Smooth muscle cell (in vitro differentiated cells): ENCODE measurements around the gene CCL22. TPM values are rescaled to one million over a fixed set of nuclear protein-coding genes. Genes with fewer than 3 reads are reported as not detected.

Experiments
- DNase-seq: peaks from one replicate; lab custom pipeline; 2025; ENCODE audit not compliant: unreplicated experiment; lab: John Stamatoyannopoulos, UW
- H2AFZ ChIP-seq: fragments of 200-600 bp; sonication (generic); 2 replicates; pipeline ENCODE4 v1.6.0; 2016; ENCODE audit warnings: antibody characterized with exemption, low read depth, mild to moderate bottlenecking
- H3F3A ChIP-seq: fragments of 200-600 bp; sonication (generic); 2 replicates; pipeline ENCODE4 v1.6.0; 2017; ENCODE audit warnings: antibody characterized with exemption, low read depth
- H3K27ac ChIP-seq: fragments of 200-600 bp; sonication (generic); 2 replicates; pipeline ENCODE4 v1.5.1; 2016; ENCODE audit warnings: low read depth, mild to moderate bottlenecking
- H3K27me3 ChIP-seq: fragments of 200-600 bp; sonication (generic); 2 replicates; pipeline ENCODE4 v1.6.1; 2016; ENCODE audit warnings: low read depth, mild to moderate bottlenecking
- H3K36me3 ChIP-seq: fragments of 200-600 bp; sonication (generic); 2 replicates; pipeline ENCODE4 v1.5.1; 2016; ENCODE audit warnings: low read depth
- H3K4me1 ChIP-seq: fragments of 200-600 bp; sonication (generic); 2 replicates; pipeline ENCODE4 v1.5.1; 2016; ENCODE audit warnings: low read depth
- H3K4me2 ChIP-seq: fragments of 200-600 bp; sonication (generic); 2 replicates; pipeline ENCODE4 v1.6.0; 2016; ENCODE audit warnings: mild to moderate bottlenecking
- H3K4me3 ChIP-seq: fragments of 200-600 bp; sonication (generic); 2 replicates; pipeline ENCODE4 v1.5.1; 2016; ENCODE audit warnings: mild to moderate bottlenecking
- H3K79me2 ChIP-seq: fragments of 200-600 bp; sonication (generic); 2 replicates; pipeline ENCODE4 v1.6.0; 2016; ENCODE audit warnings: low read depth, mild to moderate bottlenecking
- H3K9ac ChIP-seq: fragments of 200-600 bp; sonication (generic); 2 replicates; pipeline ENCODE4 v1.6.0; 2016; ENCODE audit warnings: low read depth
- H3K9me3 ChIP-seq: fragments of 200-600 bp; sonication (generic); replicated peaks from 2 replicates; pipeline ENCODE4 v1.5.1; 2016; ENCODE audit warnings: low read depth
- H4K20me1 ChIP-seq: fragments of 200-600 bp; sonication (generic); 2 replicates; pipeline ENCODE4 v1.6.0; 2016; ENCODE audit warnings: low read depth
- WGBS: methylation state at CpG from one replicate; pipeline ENCODE4 v1.1.7; 2016; ENCODE audit warnings: low lambda C conversion rate; 5-methylcytosine and 5-hydroxymethylcytosine counted together
- polyA plus RNA-seq: library from polyadenylated mRNA; unstranded; fragments of >200 nt; fragmentation: Nextera tagmentation; extraction: Ambion mirVana; gene quantifications from 2 replicates; pipeline ENCODE4 v1.2.1, GENCODE V29; 2016
- total RNA-seq: library from RNA; depleted of rRNA; stranded (reverse); fragments of >200 nt; gene quantifications from 2 replicates; pipeline ENCODE4 v1.2.3, GENCODE V29; 2014
- TF ChIP-seq, protein P1 (sequence below): fragments of 200-600 bp; sonication (generic); IDR thresholded peaks from 2 replicates; pipeline ENCODE4 v1.5.1; 2017; ENCODE audit warnings: borderline replicate concordance, mild to moderate bottlenecking, antibody characterized with exemption; ENCODE audit not compliant: insufficient read depth, poor library complexity, severe bottlenecking

CCL22 gene
- total and polyA plus RNA-seq, 2 experiments from 2014 or later: not detected

DNA sequence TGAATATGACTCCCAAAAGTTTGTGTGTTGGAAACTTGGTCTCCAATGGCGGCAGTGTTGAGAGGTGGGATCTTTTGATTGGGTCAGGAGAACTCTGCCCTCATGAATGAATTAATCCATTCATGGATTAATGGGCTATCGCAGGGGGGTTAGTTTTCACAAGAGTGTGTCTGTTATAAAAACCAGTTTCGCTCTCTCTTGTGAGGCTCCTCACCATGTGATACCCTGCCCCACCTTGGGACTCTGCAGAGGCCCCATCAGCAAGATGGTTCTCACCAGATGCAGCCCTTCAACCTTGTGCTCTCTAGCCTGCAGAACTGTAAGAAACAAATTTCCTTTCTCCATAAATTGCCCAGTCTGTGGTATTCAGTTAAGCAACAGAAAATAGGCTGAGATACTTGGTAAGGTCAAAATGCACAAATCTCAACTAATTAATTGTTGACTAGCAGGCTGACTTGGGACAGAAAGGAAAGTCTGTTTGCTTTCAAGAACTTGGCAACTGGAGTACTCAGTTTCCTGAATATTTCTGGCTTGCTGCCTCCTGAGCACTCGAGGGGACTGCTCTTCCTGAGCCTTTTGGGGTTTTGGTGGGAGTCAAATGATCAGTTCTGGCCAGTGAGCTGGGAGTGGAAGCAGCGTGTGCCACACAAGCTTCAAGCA, 32.2 kb downstream of the CCL22 start:
- no peak for DNase-seq
- H3K4me1 ChIP-seq: no peaks in the 10 kb centered on the region
- no peaks in the 10 kb centered on the region for H3K27me3 ChIP-seq
- H3K9me3 ChIP-seq: no peaks in the 10 kb centered on the region
- no peak overlapping the region for H3K4me3 ChIP-seq
- H3K9ac ChIP-seq: no peak overlapping the region
- H2AFZ ChIP-seq: no peak overlapping the region
- H3F3A ChIP-seq: no peaks in the 10 kb centered on the region
- 87% methylated on average over 5 of the region's 5 CpGs for WGBS
- H3K27ac ChIP-seq: no peak overlapping the region
- H3K4me2 ChIP-seq: no peak overlapping the region
- H4K20me1 ChIP-seq: no peaks in the 10 kb centered on the region
- H3K36me3 ChIP-seq: no peaks in the 10 kb centered on the region
- TF ChIP-seq, protein P1, sequence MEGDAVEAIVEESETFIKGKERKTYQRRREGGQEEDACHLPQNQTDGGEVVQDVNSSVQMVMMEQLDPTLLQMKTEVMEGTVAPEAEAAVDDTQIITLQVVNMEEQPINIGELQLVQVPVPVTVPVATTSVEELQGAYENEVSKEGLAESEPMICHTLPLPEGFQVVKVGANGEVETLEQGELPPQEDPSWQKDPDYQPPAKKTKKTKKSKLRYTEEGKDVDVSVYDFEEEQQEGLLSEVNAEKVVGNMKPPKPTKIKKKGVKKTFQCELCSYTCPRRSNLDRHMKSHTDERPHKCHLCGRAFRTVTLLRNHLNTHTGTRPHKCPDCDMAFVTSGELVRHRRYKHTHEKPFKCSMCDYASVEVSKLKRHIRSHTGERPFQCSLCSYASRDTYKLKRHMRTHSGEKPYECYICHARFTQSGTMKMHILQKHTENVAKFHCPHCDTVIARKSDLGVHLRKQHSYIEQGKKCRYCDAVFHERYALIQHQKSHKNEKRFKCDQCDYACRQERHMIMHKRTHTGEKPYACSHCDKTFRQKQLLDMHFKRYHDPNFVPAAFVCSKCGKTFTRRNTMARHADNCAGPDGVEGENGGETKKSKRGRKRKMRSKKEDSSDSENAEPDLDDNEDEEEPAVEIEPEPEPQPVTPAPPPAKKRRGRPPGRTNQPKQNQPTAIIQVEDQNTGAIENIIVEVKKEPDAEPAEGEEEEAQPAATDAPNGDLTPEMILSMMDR: no peak
- H3K79me2 ChIP-seq: no peaks in the 10 kb centered on the region

DNA sequence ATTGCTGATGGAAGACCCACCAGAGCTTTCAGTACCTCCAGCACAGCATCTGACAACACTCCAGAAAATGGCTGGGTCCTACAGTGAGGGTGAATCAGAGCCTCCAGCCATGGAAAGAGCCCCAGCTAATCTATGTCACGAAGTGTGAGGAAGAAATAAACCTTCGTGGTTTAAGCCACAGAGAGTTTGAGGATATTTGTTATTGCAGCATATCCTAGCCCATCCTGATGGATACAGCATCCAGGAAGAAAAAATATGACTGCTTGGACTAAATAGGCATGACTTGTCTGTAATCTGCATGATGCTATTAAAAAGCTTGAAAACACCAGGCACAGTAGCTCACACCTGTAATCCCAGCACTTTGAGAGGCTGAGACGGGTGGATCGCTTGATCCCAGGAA, 32.7 kb downstream of the CCL22 start:
- Histone ChIP-seq H3K27me3 (no peaks in the 10 kb centered on the region), H3K4me3 (no peak overlapping the region), H3K4me2 (no peak overlapping the region), H3K36me3 (no peaks in the 10 kb centered on the region), H3K9ac (no peak overlapping the region), H2AFZ (no peak overlapping the region), H3K79me2 (no peaks in the 10 kb centered on the region), H3F3A (no peaks in the 10 kb centered on the region), H3K4me1 (no peaks in the 10 kb centered on the region), H4K20me1 (no peaks in the 10 kb centered on the region), H3K9me3 (no peaks in the 10 kb centered on the region), H3K27ac (no peak overlapping the region)
- DNase-seq: no peak
- TF ChIP-seq, protein P1: no peak
- WGBS: 73% methylated on average over 4 of the region's 4 CpGs

- 94% methylated on average over 5 of the region's 5 CpGs for WGBS
These were observed 33.1 kb downstream of the CCL22 start for GRCh38 chr16:57391708-57392107.

More at GRCh38 chr16:57391708-57392107, 33.1 kb downstream of the CCL22 start:
- Histone ChIP-seq H3K4me2 (no peak overlapping the region), H3K36me3 (no peaks in the 10 kb centered on the region), H3K4me1 (no peaks in the 10 kb centered on the region), H3K4me3 (no peak overlapping the region), H2AFZ (no peak overlapping the region), H3K79me2 (no peaks in the 10 kb centered on the region), H3F3A (no peaks in the 10 kb centered on the region), H4K20me1 (no peaks in the 10 kb centered on the region), H3K27ac (no peak overlapping the region), H3K9ac (no peak overlapping the region), H3K27me3 (no peaks in the 10 kb centered on the region), H3K9me3 (no peaks in the 10 kb centered on the region)
- TF ChIP-seq, protein P1: no peak
- no peak for DNase-seq
